Esophagus squamous epithelium (tissue), 4 donors: ENCODE results near the gene ALG1L2.
"Not testable (repeated sequence)": the region's sequence is repeated elsewhere in the genome, so short reads cannot be mapped to it uniquely, and the experiment has no call there.

Experiments used
- CTCF ChIP-seq, 6 experiments: fragments of 450-650 bp in 4 of 6; fragments of 200-600 bp in 2 of 6; sonication (generic) in 2 of 6; IDR thresholded peaks; one replicate each; pipeline ENCODE4 v1.5.1; 2016 to 2019; ENCODE audit warnings: antibody characterized with exemption in 6 of 6, mild to moderate bottlenecking in 4 of 6, moderate library complexity in 4 of 6
- POLR2A ChIP-seq, 4 donors: fragments of 450-650 bp; IDR thresholded peaks; one replicate each; pipeline ENCODE4 v1.6.1; 2017; ENCODE audit warnings: antibody characterized with exemption in 4 of 4, mild to moderate bottlenecking in 4 of 4, moderate library complexity in 3 of 4

DNA sequence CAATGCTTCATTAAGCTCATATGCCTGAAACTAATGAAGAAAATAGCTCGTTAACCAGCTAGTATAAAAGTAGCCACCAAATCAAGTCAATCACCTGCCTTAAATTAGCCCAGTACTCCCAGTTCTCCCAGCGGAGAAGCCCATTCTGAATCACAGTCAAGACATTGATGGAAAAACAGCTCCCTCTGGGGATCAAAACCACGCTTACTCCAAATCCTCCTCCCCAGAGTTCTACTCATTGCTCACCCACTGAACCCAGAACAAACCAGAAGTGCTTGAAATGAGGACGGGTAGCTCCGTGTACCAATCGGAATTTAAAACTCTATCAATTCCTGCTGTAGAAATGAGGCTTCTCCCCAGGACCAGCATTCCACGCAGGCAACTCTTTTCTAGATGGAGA, 54.7 kb downstream of the ALG1L2 start:
- TF ChIP-seq CTCF, POLR2A (IDR thresholded peaks at IDR 0.05): not testable (repeated sequence)
